ENCODE results near the gene MYO1D.

Gene MYO1D

DNA sequence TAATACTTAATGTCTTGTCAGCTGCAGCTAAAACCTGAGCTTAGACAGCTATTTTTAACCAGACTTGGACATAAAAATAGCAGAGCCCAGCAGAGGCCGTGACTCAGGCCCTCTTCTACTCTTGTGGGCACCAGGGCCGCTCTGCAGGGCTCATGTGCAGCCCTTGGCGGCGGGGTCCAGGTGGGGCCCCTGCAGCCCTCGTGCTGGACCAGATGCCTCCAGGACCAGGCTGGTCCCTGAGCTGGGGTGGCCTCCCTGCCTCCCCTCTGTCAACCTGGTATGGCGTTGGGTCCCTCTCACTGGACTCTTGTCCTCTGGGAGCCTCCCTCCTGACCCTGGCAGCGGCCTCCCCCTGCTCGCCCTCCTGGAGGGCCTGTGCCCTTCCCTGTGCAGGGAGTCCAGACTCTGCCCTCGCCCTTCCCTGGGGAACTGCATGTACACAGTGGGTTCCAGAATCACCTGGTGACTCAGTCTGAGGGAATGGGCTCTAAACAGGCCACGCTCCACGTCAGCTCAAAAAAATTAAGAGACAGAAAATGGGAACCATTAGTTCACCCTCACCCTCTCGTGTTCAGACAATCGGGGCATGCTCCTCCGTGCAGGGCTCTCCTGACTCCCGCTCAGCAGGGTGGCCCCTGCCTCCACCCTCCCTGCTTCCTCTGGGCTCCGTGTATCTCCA, 380.4 kb downstream of the MYO1D start:
- DNase-seq, result no peak

DNA sequence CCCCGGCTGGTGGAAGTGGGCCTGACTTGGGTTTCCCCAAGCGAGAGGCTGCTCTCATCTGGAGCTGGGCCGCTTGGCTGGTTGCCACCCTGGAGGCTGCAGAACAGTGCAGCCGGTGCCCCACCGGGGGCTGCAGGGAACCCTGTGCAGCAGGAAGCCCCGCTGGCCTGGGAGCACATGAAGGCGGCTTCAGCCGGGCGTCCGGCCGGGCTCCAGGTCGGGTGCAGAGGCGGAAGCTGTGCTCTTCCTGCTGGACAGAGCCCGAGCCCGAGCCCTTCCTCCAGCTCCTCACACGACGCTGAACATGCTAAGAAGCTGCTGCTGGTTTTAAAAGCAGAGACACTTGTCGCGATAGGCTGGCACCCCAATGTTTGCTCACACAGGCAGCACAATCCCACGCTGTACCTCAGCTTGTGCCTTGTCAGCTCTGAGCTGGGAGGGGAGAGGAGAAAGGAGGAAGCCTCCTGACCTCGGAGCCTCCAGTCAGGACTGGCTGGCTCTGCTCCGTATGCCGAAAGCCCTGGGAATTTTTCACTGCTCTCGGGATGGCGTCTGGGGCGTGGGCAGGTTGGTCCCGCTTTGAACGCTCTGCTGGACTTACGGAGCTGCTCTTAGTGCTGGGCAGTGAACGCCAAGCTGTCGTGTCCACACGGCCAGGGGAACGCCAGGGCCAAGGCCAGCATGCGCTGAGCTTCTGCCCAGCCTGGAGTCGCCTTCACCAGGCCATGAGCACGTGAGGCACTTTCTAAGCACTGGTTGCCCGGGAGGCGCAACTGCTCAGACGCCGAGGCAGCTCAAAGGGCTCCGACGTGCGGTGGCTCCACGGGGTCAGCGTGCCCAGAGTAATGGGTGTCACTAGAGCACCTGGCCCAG, 381.3 kb downstream of the MYO1D start:
- DNase-seq, result peak; percentile 43

DNA sequence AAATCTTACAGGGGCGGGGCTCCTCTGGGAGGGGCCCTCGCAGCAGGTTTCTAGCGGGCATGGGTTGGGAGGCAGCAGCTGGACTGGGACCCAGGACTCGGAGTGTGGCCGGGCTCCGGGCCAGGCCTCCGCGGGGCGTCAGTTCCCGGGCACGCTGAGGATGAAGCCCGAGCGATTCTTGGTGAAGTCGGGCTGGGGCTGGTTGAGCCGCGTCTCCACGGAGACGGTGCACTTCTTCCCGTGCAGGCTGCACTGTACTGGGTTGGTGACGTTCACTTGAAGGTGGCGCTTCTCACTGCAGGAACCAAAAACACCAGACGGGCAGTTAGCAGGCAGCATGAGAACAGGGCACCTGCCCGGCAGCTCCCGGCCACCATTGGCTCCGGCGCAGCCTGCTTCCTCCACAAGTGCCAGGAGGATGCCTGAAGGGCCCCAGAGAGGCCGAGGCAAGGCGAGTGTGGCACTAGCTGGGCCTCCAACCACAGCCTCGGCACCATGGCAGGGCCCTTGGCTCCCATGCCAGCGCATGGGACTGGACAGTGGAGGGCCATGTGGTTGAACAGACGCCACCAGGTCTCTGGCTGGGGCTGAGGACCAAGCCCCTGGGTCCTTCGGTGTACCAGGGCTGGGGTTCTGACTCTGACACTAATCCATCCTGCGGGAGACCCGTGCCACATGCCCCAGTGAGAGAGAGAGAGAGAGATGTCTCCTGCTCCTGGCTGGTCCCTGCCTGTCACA, 382.1 kb downstream of the MYO1D start:
- peak; percentile 45 for DNase-seq

DNA sequence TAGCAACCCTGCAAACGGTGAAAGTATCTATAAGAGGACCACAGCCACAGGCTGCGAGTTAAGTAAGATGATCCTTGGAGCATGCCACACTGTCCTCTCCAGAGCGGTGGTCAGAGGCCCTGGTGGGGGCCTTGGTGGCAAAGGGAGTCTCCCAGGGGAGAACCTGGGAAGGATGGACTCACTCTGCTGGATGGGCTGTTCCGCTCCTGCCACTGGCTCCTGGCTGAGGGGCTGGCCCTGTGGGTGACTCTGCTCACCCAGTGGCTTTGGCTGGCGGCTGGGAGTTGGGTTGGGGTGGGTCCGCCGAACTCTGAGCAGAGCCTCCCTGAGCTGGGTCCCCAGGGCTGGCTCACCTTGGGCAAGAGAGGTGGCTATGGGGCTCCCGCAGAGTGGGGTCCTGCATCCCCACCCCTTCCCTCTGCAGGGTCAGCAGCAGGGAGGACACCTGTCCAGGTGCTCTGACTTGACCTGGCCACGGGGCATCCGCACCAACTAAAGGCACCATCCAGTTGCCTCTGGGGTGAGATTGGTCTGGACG, 382.9 kb downstream of the MYO1D start:
- DNase-seq, result no peak

DNA sequence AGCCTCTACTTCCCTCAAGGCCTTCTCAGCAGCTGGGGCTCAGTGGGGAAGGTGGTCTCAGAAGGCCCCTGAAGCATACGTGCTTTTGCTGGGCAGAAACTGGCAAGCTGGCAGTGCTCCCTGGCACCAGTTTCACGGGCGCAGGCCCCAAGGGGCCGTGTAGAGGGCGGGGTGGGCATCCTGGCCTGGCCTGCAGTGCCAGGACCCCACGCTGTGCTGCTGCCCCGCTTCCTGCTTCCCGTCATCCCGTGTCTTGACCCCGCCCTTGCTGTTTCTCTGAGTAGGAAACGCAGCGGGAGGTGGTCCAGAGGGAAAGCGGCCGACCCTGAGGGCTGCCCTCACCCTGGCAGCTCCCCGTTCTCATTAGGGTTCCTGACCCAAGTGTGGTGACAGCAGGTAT, 383.4 kb downstream of the MYO1D start:
- no peak for DNase-seq

DNA sequence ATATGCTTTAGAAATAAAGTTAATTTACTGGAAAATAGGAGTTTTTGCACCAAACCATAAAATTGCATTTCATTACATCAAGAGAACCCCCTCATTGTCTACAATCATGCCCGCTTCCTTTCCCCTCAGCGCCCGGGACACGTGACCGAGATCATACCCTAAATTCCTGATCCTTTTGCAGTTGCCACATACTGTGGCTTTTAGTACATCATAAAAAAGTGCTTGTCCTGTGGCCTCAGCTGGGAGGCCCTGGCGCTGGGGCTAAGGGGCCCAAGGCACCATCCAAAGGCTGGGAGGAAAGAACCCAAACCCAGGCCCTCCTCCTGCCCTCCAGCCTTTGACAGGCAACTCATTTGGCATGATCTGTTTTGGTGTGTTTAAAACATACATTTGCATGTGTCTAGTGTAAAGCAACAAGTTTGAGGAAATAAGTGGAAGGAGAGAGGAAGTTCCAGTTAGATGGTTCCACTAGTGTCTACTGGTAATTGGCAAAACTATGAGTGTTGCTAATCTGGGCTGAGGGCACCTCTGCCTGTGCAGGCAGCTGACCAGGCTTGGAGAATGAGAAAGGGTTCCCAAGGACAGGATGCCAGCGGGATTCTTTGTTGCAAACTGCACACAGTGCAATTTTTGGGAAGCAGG, 384.2 kb downstream of the MYO1D start:
- DNase-seq, result no peak

DNA sequence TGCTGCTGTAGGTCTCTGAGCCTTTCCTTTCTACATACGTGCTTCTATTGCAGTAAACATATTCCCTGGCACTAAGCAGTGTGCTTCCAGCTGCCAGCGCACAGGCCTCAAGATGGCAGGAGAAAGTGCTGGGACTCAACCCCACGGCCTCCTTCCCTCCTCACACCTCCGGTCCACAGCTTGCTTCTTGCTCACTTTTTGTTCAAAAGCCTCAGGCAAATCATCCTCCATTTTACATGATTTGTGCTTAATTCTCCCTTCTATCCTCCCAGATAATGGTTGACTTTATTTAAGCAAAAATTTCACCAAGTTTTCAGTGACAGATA, 384.7 kb downstream of the MYO1D start:
- no peak for DNase-seq

DNA sequence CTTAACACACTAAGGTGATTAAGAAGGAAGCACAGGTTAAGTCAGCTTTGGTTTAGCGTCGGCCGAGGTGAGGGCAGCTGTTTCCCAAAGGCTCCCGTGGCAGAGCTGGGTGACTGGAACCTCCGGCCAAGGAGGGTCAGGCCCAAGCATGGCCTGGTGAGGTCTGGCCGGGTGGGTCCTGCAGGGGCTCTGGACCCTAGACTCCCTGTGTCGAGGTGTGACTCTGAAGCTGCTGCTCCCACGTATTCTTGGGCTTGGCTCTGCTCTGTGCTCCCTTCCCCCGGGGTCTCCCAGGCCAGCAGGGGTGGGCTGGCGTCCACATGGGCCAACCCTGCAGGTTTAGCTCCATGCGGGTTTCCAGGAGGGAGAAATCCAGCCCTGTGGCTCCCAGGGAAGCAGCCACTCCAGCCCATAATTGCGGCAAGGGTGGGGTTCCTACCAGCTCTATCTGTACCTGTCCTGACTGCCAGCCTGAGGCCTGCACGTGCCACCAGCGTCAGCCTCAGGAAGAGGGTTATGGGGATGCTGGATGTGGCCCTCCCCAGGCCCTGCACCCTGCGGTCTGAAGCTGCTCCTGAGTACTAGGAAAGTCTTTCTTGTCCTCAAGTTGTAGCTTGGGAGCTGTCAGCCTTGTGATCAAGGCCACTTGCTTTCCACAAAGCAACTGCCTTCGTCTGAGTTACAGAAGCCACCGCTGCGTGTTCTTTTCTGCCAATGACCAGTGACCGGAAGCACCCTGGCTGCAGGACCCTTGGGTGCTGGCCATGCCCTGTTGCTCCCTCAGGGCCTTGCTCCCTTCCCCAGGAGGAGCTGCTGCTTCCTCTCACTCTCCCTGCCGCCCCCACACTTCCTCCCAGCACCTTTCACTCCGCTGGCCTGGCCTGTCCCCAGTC, 385.3 kb downstream of the MYO1D start:
- no peak for DNase-seq

DNA sequence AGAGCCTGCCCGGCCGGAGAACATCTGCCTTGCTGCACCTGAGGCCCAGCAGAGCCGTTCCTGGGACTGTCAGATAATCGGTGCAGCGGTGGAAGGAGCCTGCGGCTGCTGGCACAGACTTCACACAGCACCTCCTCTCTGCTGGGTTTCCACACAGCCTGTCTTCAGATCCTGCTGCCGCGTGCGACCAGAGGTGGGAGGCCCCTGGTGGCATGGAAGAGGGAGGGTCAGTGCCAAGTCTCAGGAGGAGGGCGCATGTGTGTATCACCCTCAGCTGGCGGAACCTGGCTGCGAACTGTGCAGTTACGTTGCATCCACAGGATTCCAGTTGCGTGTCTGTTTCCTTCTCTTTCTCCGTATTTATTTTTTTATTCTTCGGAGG, 386.8 kb downstream of the MYO1D start:
- DNase-seq, result peak; percentile 55

DNA sequence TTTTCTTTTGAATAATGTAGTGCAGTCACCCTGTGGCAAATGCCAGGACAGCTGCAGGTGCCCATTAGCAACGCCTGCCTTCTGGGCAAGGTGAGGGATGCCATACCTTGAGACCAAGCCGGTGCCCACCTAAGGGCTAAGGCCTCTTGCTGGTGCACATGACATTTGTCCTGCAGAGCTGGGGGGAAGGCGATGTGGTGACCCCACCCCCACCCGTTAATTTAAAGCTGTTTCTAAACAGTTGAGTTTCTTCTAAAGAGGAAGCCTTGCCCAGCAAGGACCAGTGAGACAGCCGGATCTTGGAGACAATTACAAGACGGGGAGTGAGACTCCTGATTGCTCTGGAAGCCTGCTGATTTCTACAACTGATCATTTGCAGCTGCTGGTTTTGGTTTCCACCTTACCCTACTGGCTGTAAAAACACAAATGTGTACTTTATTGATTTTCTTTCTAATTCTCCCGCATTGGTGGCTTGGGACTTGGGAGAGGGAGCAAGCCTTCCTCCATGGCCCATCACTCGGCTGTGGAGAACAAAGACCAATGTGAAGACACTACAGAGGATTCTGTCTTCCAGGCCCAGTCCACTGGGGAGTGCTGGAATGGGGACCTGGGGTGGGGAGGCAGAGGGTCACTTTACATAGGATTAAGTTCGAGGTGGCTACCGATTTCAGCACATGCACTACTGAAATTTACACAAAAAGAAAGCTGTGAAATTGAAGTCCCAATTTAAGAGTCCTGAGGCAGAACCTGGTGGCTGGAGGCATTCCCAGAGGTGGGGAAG, 387.4 kb downstream of the MYO1D start:
- DNase-seq, result no peak

DNA sequence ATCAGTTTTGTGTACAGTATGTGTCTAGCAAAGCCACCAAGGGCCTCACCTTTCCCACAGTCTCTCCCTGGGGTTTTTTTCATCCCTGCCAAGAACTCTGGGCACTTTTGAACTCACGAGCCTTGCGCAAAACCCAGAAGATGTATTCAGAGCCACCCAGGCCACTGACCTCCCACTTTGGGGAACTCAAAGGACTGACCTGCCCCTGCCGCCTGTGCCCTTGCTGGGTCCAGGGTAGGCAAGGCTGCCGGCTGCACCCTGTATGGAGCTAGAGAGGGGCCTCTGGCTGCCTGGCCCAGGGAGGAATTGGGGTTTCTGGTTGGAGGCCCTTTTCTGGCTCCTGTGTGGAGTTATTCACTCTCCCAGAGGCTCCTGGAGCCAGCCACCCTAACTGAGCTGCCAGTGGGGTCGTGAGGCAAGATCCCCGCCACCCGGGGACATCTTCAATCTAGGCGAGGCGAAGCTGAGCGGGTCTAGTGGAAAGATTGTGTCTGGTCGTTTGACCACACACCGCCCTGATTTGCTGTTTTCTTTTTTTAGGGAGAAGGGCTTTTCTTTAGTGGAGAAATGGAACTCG, 388.2 kb downstream of the MYO1D start:
- no peak for DNase-seq

DNA sequence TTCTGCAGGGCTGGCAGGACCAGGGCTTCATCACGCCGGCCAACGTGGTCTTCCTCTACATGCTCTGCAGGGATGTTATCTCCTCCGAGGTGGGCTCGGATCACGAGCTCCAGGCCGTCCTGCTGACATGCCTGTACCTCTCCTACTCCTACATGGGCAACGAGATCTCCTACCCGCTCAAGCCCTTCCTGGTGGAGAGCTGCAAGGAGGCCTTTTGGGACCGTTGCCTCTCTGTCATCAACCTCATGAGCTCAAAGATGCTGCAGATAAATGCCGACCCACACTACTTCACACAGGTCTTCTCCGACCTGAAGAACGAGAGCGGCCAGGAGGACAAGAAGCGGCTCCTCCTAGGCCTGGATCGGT, 388.8 kb downstream of the MYO1D start:
- DNase-seq, result no peak

DNA sequence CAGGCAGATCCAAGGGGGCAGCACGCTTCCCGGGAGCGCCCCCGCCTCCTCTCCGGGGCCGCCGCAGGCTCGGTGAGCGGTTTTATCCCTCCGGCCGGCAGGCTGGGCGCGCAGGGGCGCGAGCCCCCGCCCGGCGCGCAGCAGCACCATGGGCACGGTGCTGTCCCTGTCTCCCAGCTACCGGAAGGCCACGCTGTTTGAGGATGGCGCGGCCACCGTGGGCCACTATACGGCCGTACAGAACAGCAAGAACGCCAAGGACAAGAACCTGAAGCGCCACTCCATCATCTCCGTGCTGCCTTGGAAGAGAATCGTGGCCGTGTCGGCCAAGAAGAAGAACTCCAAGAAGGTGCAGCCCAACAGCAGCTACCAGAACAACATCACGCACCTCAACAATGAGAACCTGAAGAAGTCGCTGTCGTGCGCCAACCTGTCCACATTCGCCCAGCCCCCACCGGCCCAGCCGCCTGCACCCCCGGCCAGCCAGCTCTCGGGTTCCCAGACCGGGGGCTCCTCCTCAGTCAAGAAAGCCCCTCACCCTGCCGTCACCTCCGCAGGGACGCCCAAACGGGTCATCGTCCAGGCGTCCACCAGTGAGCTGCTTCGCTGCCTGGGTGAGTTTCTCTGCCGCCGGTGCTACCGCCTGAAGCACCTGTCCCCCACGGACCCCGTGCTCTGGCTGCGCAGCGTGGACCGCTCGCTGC, 389.3 kb downstream of the MYO1D start:
- no peak for DNase-seq

DNA sequence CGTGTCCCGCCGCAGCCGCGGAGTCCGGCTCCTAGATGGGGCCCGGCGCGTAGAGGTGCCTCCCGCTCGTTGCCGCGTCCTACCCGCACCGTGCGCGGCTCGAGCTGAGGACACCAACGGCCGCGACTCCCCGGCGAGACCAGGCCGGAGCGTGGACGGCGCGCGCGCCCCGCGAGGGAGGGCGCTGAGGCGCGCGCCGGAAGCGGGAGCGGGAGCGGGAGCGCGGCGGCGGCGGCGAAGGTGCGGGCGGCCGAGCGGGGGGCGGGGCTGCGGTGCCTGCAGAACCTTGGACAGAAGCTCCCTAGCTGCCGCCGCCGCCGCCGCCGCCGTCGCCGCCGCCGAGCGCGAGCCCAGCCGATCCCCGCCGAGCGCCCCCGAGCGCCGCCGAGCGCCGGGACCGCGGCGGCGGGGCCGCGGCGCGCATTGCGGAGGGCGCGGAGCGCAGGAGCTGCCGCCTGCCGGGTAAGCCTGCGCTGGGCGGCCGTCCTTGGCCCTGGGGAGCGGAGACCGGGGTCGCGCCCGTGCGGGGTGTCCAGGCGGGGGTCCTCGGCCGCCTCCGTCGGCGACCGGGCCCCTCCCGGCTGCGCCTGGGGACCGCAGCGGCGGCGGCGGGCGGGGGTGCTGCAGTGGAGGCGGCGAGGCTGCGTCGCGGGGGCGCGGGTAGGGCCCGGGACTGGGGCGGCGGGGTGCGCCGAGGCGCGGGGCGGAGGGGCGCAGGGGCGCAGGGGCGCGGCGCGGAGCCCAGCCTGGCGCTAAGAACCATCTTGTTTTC, 390.0 kb downstream of the MYO1D start, which contains the start of gene CDK5R1:
Gene CDK5R1, plus strand, starts transcription at position 293 of the 772 bp plus-strand sequence. CDS start 628 bp downstream, outside the sequence.
- DNase-seq, result peak; percentile 82

DNA sequence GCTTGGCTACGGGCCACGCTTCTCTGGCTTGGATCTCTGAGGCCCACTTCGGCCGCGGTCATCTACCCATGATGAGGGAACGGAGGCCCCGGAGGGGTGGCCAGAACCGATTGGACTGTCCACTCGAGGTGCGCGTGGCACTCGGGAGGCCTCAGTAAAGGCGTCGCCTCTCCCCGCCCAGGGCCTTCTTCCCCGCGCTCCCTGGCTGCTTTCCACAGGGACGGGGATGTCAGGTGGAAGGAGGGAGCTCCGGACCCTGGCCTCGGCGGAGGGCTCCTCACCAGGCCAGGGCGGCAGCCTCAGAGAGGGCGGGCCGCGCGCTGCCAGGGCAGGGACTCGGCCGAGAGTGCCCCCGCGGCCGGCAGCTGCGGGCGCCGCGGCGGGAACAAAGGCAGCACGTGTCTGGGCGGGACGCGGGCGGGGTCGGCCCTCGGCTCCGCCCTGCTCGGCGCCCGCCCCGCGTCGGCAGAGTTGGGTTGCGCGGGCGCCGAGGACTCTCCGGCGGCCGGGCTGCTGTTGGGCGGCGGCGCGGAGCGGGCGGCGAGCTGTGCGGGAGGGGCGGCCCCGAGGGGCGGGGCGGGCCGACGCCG, 390.7 kb downstream of the MYO1D start:
- peak; percentile 86 for DNase-seq

DNA sequence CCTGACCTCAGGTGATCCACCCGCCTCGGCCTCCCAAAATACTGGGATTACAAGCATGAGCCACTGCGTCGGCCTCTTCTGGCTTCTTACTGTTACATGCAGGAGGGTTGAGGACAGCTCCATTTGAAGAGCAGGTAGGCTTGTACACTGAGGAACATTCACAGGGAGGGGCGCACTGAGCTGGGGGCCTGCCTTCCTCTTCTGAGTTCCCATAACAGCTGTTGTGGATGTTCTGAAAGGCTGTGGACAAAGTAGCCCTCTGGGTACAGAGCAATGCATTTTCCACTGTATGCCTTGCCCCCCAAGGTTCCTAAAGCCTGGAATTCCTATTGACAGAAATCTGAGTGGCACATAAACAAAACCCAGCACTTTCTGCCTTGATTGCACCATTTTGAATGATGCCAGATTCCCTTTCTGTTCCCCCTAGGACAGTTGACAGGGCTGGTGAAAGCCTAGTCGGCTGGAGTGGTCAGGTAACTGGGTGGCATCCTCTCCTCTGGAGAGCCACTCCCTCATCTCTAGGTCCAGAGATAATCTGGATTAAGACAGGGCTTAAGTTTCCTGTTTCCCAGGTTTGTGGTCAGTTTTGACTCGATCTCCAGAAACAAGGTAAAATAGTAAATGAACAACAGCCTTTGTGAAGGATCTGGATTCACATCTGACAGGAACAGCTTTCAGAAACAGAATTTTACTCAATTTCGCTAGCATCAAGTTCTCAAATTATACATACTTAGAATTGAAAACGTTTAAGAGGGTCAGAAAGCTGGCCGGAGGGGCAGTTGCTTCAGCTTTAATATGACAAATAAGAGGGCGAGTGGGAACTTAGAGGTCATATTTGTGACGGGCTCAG, 391.4 kb downstream of the MYO1D start:
- DNase-seq, result no peak

DNA sequence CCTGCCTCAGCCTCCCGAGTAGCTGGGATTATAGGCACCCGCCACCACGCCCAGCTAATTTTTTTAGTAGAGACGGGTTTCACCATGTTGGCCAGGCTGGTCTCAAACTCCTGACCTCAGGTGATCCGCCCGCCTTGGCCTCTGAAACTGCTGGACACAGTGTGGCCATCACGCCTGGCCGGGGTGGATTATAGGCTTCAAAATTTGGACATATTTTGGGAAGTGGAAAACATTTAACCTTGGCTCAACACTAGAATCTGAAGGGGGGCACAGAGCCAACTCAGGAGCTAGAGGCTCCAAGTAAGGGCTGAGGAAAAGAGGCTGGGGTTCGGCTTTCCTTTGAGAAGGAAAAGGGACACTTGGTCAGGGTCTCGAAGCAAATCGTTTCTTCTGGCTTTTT, 392.3 kb downstream of the MYO1D start:
- no peak for DNase-seq

DNA sequence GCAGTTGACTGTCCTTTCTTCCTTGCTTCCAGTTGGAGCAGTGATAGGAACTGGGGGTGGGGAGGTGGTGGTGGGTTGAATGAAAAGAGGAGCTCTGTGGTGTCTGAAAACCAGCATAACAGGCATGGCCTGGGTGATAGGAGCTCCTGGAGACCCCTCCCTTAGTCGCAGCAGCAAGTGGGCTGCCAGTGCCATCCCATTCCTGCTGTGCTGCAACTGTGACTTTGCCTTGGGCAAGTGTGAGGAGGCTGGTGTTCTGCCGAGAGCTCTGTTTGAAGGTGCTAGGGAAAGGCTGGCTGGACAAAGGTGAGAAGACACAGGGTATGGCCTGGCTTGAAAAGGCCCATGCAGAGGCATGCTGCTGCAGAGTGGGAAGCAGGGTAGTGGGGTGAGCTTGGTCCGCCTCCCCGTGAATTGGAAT, 392.9 kb downstream of the MYO1D start:
- DNase-seq, result no peak

All from NCI-H2171 (cell line).